Kidney epithelial cell (primary cell): ENCODE measurements around the gene GLRA2. TPM values are rescaled to one million over a fixed set of nuclear protein-coding genes. Genes with fewer than 3 reads are reported as not detected.

Experiments used
- DNase-seq: peaks from one replicate; pipeline ENCODE4 v3.0.0-alpha.2; 2010; ENCODE audit warnings: low read depth
- H3K27me3 ChIP-seq: 2 replicates; pipeline ENCODE4 v1.6.0; 2011; ENCODE audit warnings: low read length; ENCODE audit not compliant: control insufficient read depth, insufficient read depth
- H3K36me3 ChIP-seq: 2 replicates; pipeline ENCODE4 v1.5.1; 2011; ENCODE audit warnings: low read length; ENCODE audit not compliant: control insufficient read depth, insufficient read depth
- H3K4me3 ChIP-seq: 2 replicates; pipeline ENCODE4 v1.5.1; 2011; ENCODE audit warnings: low read depth, mild to moderate bottlenecking, control low read depth, low read length
- CTCF ChIP-seq: IDR thresholded peaks from 2 replicates; pipeline ENCODE4 v1.5.1; 2011; ENCODE audit warnings: mild to moderate bottlenecking, moderate library complexity, low read length, control low read depth, inconsistent platforms; ENCODE audit not compliant: insufficient read depth, poor library complexity, severe bottlenecking
- total RNA-seq: library from RNA; depleted of rRNA; stranded (reverse); fragments of >200 nt; gene quantifications from 2 replicates; pipeline ENCODE4 v1.2.3, GENCODE V29; 2015

Gene GLRA2
- total RNA-seq, 1 donor from 2014 or later, result not detected

DNA sequence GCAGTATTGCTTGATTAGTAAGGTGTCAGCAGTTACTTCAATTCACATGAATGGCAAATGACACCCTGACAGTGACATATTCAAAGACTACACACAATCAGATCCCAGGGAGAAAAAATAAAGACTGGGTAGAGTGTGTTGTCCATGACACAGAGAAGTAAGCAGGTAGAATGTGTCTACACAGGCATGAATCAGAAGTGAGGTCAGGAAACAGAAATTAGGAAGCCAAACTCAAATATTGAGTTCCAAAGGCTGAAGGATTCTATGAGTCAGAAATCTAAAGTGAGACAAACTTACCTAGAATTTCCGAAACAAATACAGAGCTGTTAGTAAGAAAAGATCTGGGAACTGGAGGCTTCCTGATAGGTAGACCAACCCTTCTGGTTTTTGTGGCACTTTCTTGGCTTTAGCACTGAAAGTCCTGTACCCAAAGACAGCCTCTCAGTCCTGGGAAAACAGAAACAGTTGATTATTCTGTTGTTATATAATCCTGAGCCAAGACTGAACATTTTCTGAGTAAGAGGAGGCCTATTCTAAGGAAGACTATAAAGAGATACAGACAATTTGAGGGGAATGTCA, 24.3 kb upstream of the GLRA2 start:
- TF ChIP-seq CTCF, result no peak
- Histone ChIP-seq H3K27me3 (no peaks in the 10 kb centered on the region), H3K36me3 (no peaks in the 10 kb centered on the region), H3K4me3 (no peak overlapping the region)
- no peak for DNase-seq

GRCh38 chrX:14505648-14506047, 23.7 kb upstream of the GLRA2 start:
- TF ChIP-seq CTCF, result no peak
- Histone ChIP-seq H3K4me3 (no peak overlapping the region), H3K27me3 (no peaks in the 10 kb centered on the region), H3K36me3 (no peaks in the 10 kb centered on the region)
- no peak for DNase-seq

DNA sequence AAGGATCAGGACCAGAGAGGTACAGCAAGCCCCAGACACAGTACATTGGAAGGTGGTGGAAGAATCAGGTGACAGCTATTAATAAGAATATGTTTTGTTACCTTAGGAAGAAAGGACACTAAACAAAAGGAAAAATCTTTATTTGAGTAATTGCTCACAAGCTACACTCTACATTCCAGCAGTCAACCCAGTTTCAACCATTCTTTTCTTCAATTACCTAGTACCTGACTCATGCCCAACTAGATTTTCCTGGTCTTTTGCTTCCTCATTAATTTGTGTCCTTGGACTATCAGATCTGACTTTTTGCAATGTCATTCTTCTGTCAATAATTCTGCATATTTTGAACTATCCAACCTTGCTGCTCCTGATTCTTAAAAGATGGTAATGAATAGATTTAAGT, 22.5 kb upstream of the GLRA2 start:
- no peaks in the 10 kb centered on the region for H3K27me3 ChIP-seq
- DNase-seq, result no peak

DNA sequence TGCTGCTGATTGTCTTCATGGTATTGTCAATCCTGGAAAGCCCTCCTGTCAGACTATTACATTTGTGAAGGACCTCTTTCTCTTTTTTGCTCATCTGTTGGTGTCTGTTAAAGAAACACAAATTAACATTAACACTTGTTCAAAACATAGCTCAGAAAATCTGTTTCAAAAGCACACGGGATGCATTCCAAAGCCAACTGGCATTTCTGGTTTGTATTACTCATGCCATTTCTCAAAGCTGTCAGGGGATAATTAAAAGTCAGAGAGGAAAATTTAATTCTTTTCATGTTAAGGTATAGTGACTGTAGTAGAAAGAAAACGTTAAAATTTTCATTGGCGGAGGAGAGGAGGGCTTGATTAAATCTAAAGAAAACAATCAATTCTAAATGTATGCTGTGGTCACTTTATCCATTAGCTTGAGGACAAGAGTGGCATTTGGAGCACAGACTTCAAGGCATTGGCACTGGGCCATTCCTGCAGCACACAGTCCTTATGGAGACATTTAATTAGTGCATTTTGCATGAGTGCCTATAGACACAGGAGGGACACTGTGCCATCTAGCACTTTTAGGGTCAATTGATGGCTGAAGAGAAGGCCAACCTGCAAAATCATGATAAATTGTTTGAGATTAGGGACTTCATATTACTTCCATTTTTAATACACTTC, 21.2 kb upstream of the GLRA2 start:
- no peak for DNase-seq
- Histone ChIP-seq H3K4me3 (no peak overlapping the region), H3K36me3 (no peaks in the 10 kb centered on the region), H3K27me3 (no peaks in the 10 kb centered on the region)
- TF ChIP-seq CTCF, result no peak

More for the DNA sequence above, 22.5 kb upstream of the GLRA2 start:
- H3K36me3 ChIP-seq, result no peaks in the 10 kb centered on the region
- TF ChIP-seq CTCF, result no peak
- H3K4me3 ChIP-seq, result no peak overlapping the region

DNA sequence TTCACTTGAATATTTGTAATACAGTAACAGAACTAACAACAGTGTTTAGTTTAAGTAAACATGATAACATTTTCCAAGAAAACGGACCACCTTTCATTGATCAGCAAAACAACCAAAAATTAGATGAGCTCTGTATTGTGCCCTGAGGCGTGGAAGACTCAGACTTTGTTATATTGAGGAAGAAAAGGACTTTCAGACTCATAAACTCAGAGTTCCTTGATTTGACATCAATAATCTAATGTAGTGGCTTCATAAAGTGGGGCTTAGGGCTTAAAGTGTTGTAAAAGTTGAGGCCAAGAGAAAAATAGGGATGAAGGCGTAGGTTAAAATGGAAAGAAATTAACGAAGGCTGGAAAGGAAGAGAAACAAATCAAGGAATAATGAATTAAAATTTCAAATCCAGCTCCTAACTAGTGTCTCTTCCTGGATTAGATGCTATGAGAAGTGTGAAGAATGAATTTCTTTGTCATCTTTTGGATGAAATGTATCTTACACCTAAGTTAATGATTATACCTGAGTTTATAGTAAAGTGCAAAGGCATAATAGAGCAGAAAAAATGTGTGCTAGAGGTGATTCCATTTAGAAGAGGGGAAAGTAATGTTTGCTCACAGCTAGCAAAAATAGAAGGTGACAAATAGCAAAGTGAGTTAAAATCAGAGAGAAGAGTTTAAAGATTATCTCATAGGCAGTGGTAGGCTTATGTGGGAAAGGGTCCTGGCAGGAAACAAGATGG, 19.8 kb upstream of the GLRA2 start:
- Histone ChIP-seq H3K27me3 (no peaks in the 10 kb centered on the region), H3K4me3 (no peak overlapping the region), H3K36me3 (no peaks in the 10 kb centered on the region)
- TF ChIP-seq CTCF, result no peak
- no peak for DNase-seq
